ENCODE data around the gene ZNHIT6.

The ZNHIT6 gene

GRCh38 chr1:85700422-85700821 is 7.8 kb downstream of the ZNHIT6 start:
- Histone ChIP-seq H3K4me3 (ENCODE audit: low read depth, low read length) (no peak overlapping the region), H3K27me3 (ENCODE audit: control insufficient read depth, insufficient read depth, low read length) (no peaks in the 10 kb centered on the region), H3K9me3 (ENCODE audit: control insufficient read depth, insufficient read depth, low read length) (no peaks in the 10 kb centered on the region), H3K36me3 (ENCODE audit: control insufficient read depth, insufficient read depth, low read length) (peaks cover 2% of the 10 kb centered on the region), H3K4me1 (ENCODE audit: control insufficient read depth, insufficient read depth, low read length) (no peaks in the 10 kb centered on the region), H3K9ac (ENCODE audit: low read depth, low read length) (no peak overlapping the region)

- no peaks in the 10 kb centered on the region for H3K27me3 ChIP-seq (ENCODE audit: control insufficient read depth, insufficient read depth, low read length)
- peaks cover 2% of the 10 kb centered on the region for H3K36me3 ChIP-seq (ENCODE audit: control insufficient read depth, insufficient read depth, low read length)
- no peaks in the 10 kb centered on the region for H3K4me1 ChIP-seq (ENCODE audit: control insufficient read depth, insufficient read depth, low read length)
- no peaks in the 10 kb centered on the region for H3K9me3 ChIP-seq (ENCODE audit: control insufficient read depth, insufficient read depth, low read length)
- no peak overlapping the region for H3K9ac ChIP-seq (ENCODE audit: low read depth, low read length)
- no peak overlapping the region for H3K4me3 ChIP-seq (ENCODE audit: low read depth, low read length)
Observed at GRCh38 chr1:85697895-85698294, 10.3 kb downstream of the ZNHIT6 start.

- Histone ChIP-seq H3K4me1 (ENCODE audit: control insufficient read depth, insufficient read depth, low read length) (no peaks in the 10 kb centered on the region), H3K9me3 (ENCODE audit: control insufficient read depth, insufficient read depth, low read length) (no peaks in the 10 kb centered on the region), H3K36me3 (ENCODE audit: control insufficient read depth, insufficient read depth, low read length) (no peaks in the 10 kb centered on the region), H3K27me3 (ENCODE audit: control insufficient read depth, insufficient read depth, low read length) (no peaks in the 10 kb centered on the region), H3K4me3 (ENCODE audit: low read depth, low read length) (no peak overlapping the region), H3K9ac (ENCODE audit: low read depth, low read length) (no peak overlapping the region)
Observed at GRCh38 chr1:85692730-85693314, 15.4 kb downstream of the ZNHIT6 start.

DNA sequence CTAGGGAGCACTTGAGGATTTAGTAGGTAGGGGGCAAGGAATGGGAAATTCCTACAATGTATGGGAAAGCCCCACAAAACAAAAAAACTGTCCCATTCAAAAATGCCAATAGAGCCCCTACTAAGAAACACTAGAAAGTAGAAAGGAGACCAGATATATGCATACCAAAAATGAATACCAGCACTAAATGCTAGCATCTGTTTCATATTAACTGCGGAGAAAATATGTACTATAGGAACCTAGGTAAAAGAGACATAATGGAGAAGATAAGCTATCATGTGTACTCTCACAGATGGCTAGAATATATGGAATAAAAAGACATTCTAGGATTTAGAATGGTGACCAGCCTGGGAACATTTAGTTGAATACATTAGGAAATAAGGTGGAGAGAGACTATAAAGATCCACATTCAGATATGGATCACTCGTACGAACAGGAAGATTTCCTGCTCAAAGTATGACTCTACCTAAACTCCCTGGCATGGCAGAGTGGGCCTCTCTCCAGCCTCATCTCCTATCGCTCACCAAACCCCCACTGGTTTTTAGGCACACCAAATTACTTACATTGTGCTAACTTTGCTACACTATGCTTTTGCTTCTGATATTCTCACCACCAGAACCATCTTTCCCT is 18.3 kb downstream of the ZNHIT6 start:
- Histone ChIP-seq H3K4me3 (ENCODE audit: low read depth, low read length) (no peak overlapping the region), H3K36me3 (ENCODE audit: control insufficient read depth, insufficient read depth, low read length) (no peaks in the 10 kb centered on the region), H3K9ac (ENCODE audit: low read depth, low read length) (no peak overlapping the region), H3K27me3 (ENCODE audit: control insufficient read depth, insufficient read depth, low read length) (no peaks in the 10 kb centered on the region), H3K4me1 (ENCODE audit: control insufficient read depth, insufficient read depth, low read length) (no peaks in the 10 kb centered on the region), H3K9me3 (ENCODE audit: control insufficient read depth, insufficient read depth, low read length) (no peaks in the 10 kb centered on the region)

DNA sequence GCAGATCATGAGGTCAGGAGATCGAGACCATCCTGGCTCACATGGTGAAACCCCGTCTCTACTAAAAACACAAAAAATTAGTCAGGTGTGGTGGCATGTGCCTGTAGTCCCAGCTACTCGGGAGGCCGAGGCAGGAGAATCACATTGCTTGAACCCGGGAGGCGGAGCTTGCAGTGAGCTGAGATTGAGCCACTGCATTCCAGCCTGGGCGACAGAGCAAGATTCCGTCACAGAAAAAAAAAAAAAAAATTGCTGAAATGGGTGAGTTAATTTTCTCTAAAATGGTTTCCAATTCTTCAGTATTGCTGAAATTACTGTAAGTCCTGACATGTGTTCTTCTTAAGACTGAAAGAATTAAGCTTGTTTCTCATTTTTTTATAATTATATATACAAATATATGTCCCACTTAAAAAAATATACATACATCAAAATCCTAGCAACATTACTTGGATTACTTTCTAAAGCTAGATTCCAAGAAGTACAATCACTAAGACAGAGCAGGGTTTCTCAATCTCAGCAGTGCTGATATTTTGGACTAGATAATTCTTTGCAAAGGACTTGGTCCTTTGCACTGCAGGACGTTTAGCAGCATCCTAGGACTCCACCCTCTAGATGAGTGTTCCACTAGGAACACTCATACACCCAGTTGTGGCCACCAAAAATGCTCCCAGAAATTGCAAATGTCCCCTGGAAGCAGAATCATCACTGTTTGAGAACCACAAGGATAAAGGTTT is 24.8 kb downstream of the ZNHIT6 start:
- no peaks in the 10 kb centered on the region for H3K9me3 ChIP-seq (ENCODE audit: control insufficient read depth, insufficient read depth, low read length)
- peaks cover 3% of the 10 kb centered on the region for H3K36me3 ChIP-seq (ENCODE audit: control insufficient read depth, insufficient read depth, low read length)
- H3K9ac ChIP-seq (ENCODE audit: low read depth, low read length), result no peak overlapping the region
- no peaks in the 10 kb centered on the region for H3K4me1 ChIP-seq (ENCODE audit: control insufficient read depth, insufficient read depth, low read length)
- H3K27me3 ChIP-seq (ENCODE audit: control insufficient read depth, insufficient read depth, low read length), result no peaks in the 10 kb centered on the region
- no peak overlapping the region for H3K4me3 ChIP-seq (ENCODE audit: low read depth, low read length)

DNA sequence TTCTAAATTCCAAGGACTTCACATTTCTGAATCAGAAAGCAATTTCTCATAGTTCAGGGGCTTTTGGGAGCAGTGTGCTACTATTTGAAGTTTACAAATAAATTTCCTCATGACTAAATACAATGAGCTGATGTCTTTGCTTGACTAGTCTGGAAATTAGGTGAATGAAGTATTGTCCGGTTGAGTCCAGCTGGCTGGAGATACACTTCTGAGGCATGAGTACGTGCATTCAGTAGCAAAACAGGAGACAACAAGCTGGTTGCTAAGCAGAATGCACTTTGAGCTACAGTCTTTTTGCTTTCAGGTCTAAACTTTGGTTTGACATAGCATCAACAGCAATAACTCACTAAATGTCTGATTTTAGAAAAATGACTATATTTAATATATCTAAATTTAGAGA is 27.1 kb downstream of the ZNHIT6 start:
- Histone ChIP-seq H3K4me1 (ENCODE audit: control insufficient read depth, insufficient read depth, low read length) (no peaks in the 10 kb centered on the region), H3K9ac (ENCODE audit: low read depth, low read length) (no peak overlapping the region), H3K4me3 (ENCODE audit: low read depth, low read length) (no peak overlapping the region), H3K36me3 (ENCODE audit: control insufficient read depth, insufficient read depth, low read length) (peaks cover 6% of the 10 kb centered on the region), H3K9me3 (ENCODE audit: control insufficient read depth, insufficient read depth, low read length) (no peaks in the 10 kb centered on the region), H3K27me3 (ENCODE audit: control insufficient read depth, insufficient read depth, low read length) (no peaks in the 10 kb centered on the region)

- no peak overlapping the region for H3K4me3 ChIP-seq (ENCODE audit: low read depth, low read length)
Observed at GRCh38 chr1:85678193-85678592, 30.0 kb downstream of the ZNHIT6 start.

GRCh38 chr1:85677656-85678055 is 30.6 kb downstream of the ZNHIT6 start:
- no peaks in the 10 kb centered on the region for H3K9me3 ChIP-seq (ENCODE audit: control insufficient read depth, insufficient read depth, low read length)
- no peaks in the 10 kb centered on the region for H3K4me1 ChIP-seq (ENCODE audit: control insufficient read depth, insufficient read depth, low read length)
- H3K9ac ChIP-seq (ENCODE audit: low read depth, low read length), result no peak overlapping the region
- H3K27me3 ChIP-seq (ENCODE audit: control insufficient read depth, insufficient read depth, low read length), result no peaks in the 10 kb centered on the region
- H3K36me3 ChIP-seq (ENCODE audit: control insufficient read depth, insufficient read depth, low read length), result peaks cover 6% of the 10 kb centered on the region
- no peak overlapping the region for H3K4me3 ChIP-seq (ENCODE audit: low read depth, low read length)

More at GRCh38 chr1:85678193-85678592, 30.0 kb downstream of the ZNHIT6 start:
- Histone ChIP-seq H3K36me3 (ENCODE audit: control insufficient read depth, insufficient read depth, low read length) (peaks cover 6% of the 10 kb centered on the region), H3K27me3 (ENCODE audit: control insufficient read depth, insufficient read depth, low read length) (no peaks in the 10 kb centered on the region), H3K9me3 (ENCODE audit: control insufficient read depth, insufficient read depth, low read length) (no peaks in the 10 kb centered on the region), H3K4me1 (ENCODE audit: control insufficient read depth, insufficient read depth, low read length) (no peaks in the 10 kb centered on the region), H3K9ac (ENCODE audit: low read depth, low read length) (no peak overlapping the region)

DNA sequence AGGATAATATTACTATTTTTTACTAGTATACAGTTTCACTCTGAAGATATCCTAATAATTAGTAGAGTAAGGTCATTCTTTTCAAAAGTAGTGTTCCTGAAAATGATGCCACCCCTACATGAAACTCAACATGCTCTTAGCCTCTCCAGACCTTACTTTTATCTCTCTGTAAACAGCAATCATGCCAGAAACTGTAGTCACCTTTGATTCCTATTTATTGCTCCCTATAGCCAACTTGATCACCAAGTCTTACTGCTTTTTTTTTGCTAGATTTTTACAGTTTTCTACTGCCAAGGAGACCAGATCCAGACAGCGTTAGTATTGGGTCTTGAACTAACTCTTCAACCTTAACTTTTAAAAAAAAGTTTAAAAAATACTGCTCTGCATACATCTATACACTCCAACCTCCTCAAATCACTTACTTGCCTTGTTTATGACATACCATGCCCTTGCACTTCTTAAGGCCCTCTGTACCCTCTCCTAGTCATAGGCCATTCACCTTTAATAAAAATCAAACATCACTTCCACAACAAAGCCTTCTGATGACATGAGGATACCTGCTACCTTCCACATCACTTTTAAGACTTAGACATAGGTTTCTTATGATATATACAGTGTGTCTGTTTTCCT is 36.1 kb downstream of the ZNHIT6 start:
- H3K27me3 ChIP-seq (ENCODE audit: control insufficient read depth, insufficient read depth, low read length), result no peaks in the 10 kb centered on the region

DNA sequence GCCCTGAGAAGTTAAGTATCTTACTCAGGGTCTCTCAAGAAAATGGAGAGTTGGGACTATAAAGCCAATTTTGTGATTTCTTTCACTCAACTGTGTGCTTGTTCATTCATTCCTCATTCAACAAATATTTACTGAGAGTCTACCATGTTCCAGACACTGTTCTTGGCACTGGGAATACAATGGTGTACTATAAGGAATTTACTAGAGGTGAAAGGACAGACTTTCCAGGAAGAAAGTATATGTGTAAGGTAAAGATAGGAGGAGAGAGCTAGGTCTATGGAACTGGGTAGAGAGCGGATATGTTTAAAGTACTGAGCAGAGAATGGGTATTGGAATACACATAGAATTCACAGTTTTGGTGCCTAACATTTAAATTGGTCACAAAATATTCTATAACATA is 42.3 kb downstream of the ZNHIT6 start:
- H3K4me3 ChIP-seq (ENCODE audit: low read depth, low read length), result no peak overlapping the region
- H3K27me3 ChIP-seq (ENCODE audit: control insufficient read depth, insufficient read depth, low read length), result no peaks in the 10 kb centered on the region
- no peaks in the 10 kb centered on the region for H3K36me3 ChIP-seq (ENCODE audit: control insufficient read depth, insufficient read depth, low read length)
- no peak overlapping the region for H3K9ac ChIP-seq (ENCODE audit: low read depth, low read length)
- no peaks in the 10 kb centered on the region for H3K9me3 ChIP-seq (ENCODE audit: control insufficient read depth, insufficient read depth, low read length)
- H3K4me1 ChIP-seq (ENCODE audit: control insufficient read depth, insufficient read depth, low read length), result peaks cover 3% of the 10 kb centered on the region

More for the DNA sequence above, 36.1 kb downstream of the ZNHIT6 start:
- Histone ChIP-seq H3K4me3 (ENCODE audit: low read depth, low read length) (no peak overlapping the region), H3K9me3 (ENCODE audit: control insufficient read depth, insufficient read depth, low read length) (no peaks in the 10 kb centered on the region), H3K4me1 (ENCODE audit: control insufficient read depth, insufficient read depth, low read length) (peaks cover 3% of the 10 kb centered on the region), H3K36me3 (ENCODE audit: control insufficient read depth, insufficient read depth, low read length) (peaks cover 2% of the 10 kb centered on the region), H3K9ac (ENCODE audit: low read depth, low read length) (no peak overlapping the region)

DNA sequence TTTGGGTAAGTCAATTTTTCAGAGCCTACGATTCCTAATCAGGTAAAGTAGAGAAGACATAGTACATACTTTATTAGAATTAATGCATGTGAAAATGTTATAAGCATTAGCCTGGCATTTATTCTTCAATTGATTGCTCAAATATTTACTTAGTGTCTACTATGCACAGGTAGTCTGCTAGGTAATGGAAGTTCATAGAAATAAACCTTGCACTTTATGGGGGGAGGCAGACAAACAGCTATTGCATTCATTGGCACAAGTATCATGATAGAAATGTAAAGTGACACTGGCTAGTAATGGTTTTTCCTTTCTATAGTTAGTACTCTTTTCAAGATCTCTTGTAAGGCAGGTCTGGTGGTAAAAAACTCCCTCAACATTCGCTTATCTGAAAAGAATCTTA is 44.9 kb downstream of the ZNHIT6 start:
- Histone ChIP-seq H3K4me3 (ENCODE audit: low read depth, low read length) (no peak overlapping the region), H3K36me3 (ENCODE audit: control insufficient read depth, insufficient read depth, low read length) (no peaks in the 10 kb centered on the region), H3K4me1 (ENCODE audit: control insufficient read depth, insufficient read depth, low read length) (no peaks in the 10 kb centered on the region), H3K9ac (ENCODE audit: low read depth, low read length) (no peak overlapping the region), H3K27me3 (ENCODE audit: control insufficient read depth, insufficient read depth, low read length) (no peaks in the 10 kb centered on the region), H3K9me3 (ENCODE audit: control insufficient read depth, insufficient read depth, low read length) (no peaks in the 10 kb centered on the region)
